NCI-H2196 treated with DMSO at 0.1 percent for 48 hours (cell line): ENCODE measurements around the gene PTPRD.

Experiments
- DNase-seq: peaks from one replicate; lab custom pipeline; 2025; ENCODE audit not compliant: unreplicated experiment; lab: John Stamatoyannopoulos, UW

Gene PTPRD

GRCh38 chr9:8492024-8492423, 2120.8 kb downstream of the PTPRD start:
- DNase-seq, result no peak

GRCh38 chr9:8491563-8491962, 2121.2 kb downstream of the PTPRD start:
- DNase-seq, result no peak

- DNase-seq, result no peak
Measured at GRCh38 chr9:8489835-8490234, 2123.0 kb downstream of the PTPRD start.

GRCh38 chr9:8486095-8486494, 2126.7 kb downstream of the PTPRD start:
- DNase-seq, result no peak

GRCh38 chr9:8484597-8485191, 2128.1 kb downstream of the PTPRD start:
- DNase-seq, result no peak

- no peak for DNase-seq
Measured at GRCh38 chr9:8477450-8477849, 2135.4 kb downstream of the PTPRD start.

GRCh38 chr9:8474937-8475336, 2137.9 kb downstream of the PTPRD start:
- no peak for DNase-seq

- no peak for DNase-seq
Measured at GRCh38 chr9:8473244-8474020, 2139.4 kb downstream of the PTPRD start.

GRCh38 chr9:8468045-8468637, 2144.7 kb downstream of the PTPRD start:
- DNase-seq, result no peak

- no peak for DNase-seq
Measured at GRCh38 chr9:8457816-8458215, 2155.0 kb downstream of the PTPRD start.

GRCh38 chr9:8457055-8457454, 2155.7 kb downstream of the PTPRD start:
- DNase-seq, result no peak

- DNase-seq, result no peak
Measured at GRCh38 chr9:8456344-8456743, 2156.5 kb downstream of the PTPRD start.

- DNase-seq, result no peak
Measured at GRCh38 chr9:8450810-8451545, 2161.8 kb downstream of the PTPRD start.

- no peak for DNase-seq
Measured at GRCh38 chr9:8448226-8448625, 2164.6 kb downstream of the PTPRD start.

- DNase-seq, result no peak
Measured at GRCh38 chr9:8447601-8448000, 2165.2 kb downstream of the PTPRD start.

GRCh38 chr9:8437876-8438275, 2174.9 kb downstream of the PTPRD start:
- no peak for DNase-seq

GRCh38 chr9:8437259-8437658, 2175.5 kb downstream of the PTPRD start:
- DNase-seq, result no peak

GRCh38 chr9:8436786-8437185, 2176.0 kb downstream of the PTPRD start:
- DNase-seq, result no peak

GRCh38 chr9:8434621-8435020, 2178.2 kb downstream of the PTPRD start:
- DNase-seq, result no peak

GRCh38 chr9:8432224-8432623, 2180.6 kb downstream of the PTPRD start:
- DNase-seq, result no peak

GRCh38 chr9:8431505-8431904, 2181.3 kb downstream of the PTPRD start:
- DNase-seq, result no peak

- DNase-seq, result no peak
Measured at GRCh38 chr9:8430945-8431344, 2181.9 kb downstream of the PTPRD start.
